GM10266 (cell line): Measurements from ENCODE around the gene TTC33.

ENCODE experiments used
- DNase-seq: peaks from one replicate; pipeline ENCODE4 v3.0.0; 2012; ENCODE audit errors: extremely low spot score
- TF ChIP-seq, protein P1 (sequence below): IDR thresholded peaks from 2 replicates; pipeline ENCODE4 v1.5.1; 2012; ENCODE audit warnings: mild to moderate bottlenecking, low read depth; ENCODE audit not compliant: control insufficient read depth, insufficient read depth; ENCODE audit errors: missing control alignments

TTC33 gene

DNA sequence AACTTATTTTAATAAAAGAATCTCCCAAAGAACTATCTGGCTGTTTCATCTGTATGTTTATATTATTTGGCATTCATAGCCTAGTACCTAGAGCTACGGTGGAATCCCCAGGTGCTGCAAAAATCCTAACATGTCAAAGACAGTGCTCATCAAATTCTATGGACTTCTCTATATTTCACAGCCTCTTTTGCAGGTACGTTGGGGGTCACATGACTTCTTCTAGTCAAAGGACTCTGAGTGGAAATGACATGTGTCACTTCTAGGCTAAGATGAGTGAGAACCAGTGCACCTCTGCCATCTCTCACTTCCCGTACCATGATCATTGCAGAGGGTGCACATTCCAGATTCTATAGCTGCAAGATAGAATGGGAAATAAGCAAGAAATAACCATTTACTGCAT is 148.6 kb downstream of the TTC33 start:
- DNase-seq: no peak
- TF ChIP-seq, protein P1, sequence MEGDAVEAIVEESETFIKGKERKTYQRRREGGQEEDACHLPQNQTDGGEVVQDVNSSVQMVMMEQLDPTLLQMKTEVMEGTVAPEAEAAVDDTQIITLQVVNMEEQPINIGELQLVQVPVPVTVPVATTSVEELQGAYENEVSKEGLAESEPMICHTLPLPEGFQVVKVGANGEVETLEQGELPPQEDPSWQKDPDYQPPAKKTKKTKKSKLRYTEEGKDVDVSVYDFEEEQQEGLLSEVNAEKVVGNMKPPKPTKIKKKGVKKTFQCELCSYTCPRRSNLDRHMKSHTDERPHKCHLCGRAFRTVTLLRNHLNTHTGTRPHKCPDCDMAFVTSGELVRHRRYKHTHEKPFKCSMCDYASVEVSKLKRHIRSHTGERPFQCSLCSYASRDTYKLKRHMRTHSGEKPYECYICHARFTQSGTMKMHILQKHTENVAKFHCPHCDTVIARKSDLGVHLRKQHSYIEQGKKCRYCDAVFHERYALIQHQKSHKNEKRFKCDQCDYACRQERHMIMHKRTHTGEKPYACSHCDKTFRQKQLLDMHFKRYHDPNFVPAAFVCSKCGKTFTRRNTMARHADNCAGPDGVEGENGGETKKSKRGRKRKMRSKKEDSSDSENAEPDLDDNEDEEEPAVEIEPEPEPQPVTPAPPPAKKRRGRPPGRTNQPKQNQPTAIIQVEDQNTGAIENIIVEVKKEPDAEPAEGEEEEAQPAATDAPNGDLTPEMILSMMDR: no peak

DNA sequence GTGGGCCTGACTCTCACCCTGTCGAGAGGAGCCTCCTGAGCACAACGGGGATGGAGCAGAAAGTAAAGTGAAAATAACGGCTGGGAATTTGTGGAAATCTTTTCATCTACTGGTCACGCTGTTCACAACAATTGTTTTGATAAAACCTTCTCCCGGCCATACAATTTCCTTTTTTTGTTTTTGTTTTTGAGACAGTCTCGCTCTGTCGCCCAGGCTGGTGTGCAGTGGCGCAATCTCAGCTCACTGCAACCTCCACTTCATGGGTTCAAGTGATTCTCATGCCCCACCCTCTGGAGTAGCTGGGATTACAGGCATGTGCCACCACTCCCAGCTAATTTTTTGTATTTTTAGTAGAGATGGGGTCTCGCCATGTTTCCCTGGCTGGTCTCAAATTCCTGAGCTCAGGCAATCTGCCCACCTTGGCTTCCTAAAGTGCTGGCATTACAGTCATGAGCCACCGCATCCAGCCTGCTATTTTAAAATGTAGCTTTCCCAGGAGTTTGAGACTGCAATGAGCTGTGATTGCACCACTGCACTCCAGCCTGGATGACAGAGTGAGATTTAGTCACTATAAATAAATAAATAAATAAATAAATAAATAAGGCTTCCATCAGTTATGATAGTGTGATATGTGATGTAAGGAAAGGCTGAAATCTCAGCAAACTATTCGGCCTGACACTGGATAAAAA is 149.5 kb downstream of the TTC33 start:
- TF ChIP-seq, protein P1: no peak
- no peak for DNase-seq

DNA sequence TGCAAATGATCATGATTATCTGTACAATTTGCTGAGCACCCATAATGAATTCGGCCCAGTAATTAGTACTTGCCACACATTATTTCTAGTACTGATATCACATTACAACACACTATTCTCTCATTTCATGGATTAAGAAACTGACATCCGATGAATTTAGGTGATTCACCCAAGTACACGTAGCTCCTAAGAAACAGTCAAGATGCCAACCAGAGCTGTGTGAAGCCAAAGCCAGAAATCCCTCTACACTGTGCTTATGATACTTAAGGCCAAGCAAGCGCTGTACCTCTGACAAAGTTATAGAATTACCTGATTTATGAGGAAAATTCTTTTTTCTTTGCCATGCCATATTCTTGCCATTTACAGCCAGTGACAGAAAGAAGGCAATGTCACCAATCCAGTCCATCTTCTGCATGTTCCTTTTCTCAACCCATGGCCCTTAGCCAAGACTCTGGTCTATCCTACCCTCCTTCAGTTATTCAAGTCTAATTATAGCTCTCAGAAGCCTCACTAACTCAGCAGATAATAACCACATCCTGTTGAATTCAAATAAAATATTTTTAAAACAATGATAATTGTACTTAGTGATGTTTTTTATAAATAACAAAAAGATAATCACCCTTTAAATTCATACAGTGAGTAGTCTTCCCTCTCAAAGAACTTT is 150.3 kb downstream of the TTC33 start:
- no peak for DNase-seq
- TF ChIP-seq, protein P1: no peak

DNA sequence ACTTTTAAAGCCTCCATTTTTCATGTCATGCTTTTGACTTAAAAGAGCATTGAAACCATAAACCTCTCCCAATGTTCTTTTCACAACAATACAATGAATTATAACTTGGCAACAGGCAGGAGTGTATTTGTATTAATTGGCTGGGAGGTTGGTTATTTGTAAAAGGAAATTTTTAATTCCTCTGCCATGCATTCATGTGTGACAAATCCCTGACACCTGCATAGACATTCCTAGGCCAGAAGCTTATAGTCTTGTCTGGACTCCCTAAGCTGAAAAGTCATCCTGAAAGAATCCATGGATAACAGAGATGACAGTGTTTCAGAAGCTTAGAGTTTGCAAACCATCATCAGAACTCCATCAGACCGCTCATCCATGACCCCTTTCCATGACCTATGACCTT is 152.4 kb downstream of the TTC33 start:
- no peak for DNase-seq
- TF ChIP-seq, protein P1: no peak

DNA sequence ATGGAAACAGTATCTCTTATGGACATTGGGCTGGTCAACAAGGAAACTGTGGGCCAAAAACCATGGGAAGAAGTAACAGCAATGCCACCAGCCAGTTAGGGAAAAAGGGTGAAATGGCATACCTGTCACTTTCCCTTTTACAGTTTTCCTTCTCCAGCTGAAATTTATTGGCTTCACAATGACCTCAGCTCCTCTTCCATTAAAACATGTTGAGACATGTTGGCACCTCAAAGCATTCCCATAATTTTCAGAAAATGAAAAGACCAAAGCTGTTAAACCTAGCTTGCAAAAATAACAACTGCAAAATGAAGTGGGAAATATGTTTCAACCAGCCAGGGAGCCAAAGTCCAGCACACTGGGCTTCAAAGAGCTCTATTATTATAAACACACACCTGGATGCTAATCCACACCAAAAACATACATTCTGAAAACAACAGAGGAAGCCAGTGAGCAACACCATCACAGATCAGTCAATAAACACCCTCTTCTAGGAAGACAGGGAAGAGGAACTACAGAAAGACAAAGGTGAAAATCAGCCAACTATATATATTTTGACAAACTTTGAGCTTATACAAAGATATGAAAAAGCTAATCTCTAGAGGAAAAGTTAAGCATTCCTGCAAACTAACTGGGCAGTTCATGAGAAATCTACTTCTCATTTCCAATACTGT is 154.4 kb downstream of the TTC33 start:
- no peak for DNase-seq
- TF ChIP-seq, protein P1: no peak

DNA sequence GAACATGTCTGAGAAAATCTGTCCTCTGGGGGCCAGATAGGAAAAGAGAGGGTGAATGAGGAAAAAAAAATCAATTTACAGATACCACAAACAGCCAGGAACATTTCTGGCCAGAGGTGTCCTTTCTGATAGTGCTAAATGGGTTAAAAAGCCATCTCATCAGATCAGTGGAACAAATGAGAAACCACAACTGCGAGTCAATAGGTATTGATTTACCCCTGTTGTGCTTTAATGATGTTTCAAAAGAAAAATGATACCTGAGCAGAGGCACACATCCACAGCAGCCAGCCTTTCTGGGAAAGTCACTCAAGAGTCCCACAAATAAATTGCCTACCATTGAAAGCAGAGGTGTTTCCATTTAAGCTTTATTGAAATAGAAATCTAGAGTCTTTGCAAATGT is 155.4 kb downstream of the TTC33 start:
- DNase-seq: no peak
- TF ChIP-seq, protein P1: no peak

DNA sequence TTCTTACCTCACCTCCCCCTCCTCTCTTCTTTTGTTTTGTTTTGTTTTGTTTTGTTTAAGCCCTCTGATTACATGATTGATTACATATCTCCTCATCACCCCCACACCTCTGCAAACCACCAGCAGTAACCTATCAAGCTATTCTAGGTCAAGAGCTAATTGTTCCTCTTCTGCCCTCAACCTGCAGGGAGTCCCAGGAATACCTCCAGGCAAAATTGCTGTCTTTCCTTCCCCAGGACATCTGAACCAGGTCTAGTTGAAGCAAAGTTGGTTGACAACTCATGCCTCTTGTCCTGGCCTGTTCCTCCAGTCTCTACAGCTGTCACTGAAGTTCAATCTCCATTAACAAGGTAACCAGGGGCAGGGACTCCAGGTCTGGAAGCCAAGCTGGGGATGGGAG is 156.1 kb downstream of the TTC33 start:
- no peak for DNase-seq
- TF ChIP-seq, protein P1: no peak
